ENCODE measurements around the gene TJAP1.

The TJAP1 gene

DNA sequence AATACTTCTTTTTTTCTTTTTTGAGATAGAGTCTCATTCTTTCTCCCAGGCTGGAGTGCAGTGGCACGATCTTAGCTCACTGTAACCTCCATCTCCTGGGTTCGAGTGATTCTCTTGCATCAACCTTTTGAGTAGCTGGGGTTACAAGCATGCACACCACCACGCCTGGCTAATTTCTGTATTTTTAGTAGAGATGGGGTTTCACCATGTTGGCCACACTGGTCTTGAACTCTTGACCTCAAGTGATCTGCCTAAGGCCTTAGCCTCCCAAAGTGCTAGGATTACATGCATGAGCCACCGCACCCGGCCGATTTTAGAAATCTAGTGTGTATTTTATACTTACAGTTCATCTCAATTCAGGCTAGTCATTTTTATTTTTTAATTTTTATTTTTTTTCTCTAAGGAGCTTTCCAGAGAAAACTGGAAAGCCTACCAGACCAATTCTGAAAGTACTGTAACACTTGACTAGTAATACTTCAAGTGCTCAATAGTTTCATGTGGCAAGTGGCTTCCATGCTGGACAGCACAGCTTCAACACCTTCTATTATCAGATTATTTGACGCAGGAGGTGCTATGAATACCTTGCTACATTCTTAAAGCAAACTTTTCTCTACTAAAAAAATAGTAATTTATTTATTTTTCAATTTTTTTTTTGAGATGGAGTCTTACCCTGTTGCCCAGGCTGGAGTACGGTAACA lies 64.6 kb downstream of the TJAP1 start:
- no peak for DNase-seq

DNA sequence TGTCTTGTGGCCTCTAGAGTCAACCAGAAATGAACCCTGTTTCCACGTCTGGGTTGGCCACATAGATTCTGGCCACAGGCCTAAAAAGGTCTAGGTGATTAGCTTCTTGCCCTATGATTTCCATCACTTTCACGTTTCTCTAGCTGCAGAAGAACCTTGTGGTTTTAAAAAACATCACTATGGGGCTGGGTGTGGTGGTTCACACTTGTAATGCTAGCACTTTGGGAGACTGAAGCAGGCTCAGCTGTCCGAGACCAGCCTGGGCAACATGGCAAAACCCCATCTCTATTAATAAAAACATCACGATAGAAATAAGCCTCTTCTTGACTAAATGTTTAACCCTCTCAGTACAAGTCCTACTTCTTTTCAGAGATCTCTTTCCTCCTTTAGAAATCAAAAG lies 67.1 kb downstream of the TJAP1 start:
- DNase-seq, result no peak

DNA sequence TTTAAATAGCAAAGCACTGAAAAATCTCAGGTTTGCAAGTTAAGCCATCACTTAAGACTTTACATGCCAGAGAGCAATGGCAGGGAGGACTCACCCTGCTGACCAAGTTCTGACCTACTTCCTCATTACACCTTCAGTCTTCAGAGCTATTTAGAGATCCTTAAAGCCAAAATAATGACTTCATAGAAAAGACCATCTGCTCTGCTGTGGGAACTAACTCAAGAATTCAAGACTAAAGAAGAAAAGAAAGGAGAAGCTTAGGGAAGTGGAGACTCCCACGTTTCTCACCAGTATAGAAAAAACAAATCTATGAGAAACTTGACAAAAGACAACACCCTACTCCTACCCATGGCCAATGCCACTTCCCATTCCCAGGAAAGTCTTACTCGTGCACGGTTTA lies 69.9 kb downstream of the TJAP1 start:
- DNase-seq, result no peak

Data from activated CD4-positive, CD25-positive, alpha-beta regulatory T cell (primary cell).